ENCODE results near the gene KHK.

KHK gene

GRCh38 chr2:27082773-27083409 is 3.7 kb upstream of the KHK start:
- no peak for DNase-seq (ENCODE audit: low read depth)

- no peak for DNase-seq (ENCODE audit: low read depth)
Measured at GRCh38 chr2:27083410-27084296, 2.9 kb upstream of the KHK start.

GRCh38 chr2:27084297-27085061 is 2.1 kb upstream of the KHK start:
- DNase-seq (ENCODE audit: low read depth): no peak

DNA sequence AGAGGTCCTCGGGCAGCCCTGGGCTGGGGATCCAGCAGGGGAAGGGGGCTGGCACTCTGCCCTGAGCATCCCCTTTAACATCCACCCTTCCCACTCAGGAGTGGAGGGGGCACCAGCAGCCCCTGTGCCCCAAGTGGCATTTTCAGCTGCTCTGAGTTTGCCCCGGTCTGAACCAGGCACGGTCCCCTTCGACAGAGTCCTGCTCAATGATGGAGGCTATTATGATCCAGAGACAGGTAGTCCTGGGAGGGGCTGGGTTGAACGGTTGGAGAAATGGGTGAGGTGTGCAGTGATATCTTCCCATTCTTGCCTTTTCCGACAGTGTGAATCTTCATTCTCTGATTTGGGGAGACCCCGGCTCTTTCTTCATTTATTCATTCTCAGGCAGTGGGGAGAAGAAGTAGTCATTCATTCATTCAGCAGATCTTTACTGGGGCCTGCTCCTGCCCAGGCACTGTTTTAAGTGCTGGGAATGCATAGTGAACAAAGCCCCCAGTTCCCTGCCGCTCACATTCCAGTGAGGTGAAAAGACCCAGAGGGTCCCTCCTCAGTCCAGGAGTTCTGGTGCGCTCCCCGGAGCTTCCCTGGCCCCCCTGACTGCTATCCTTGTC is 1.4 kb upstream of the KHK start:
- DNase-seq (ENCODE audit: low read depth): no peak

- DNase-seq (ENCODE audit: low read depth): no peak
Measured at GRCh38 chr2:27085673-27086089, 891 bp upstream of the KHK start.

DNA sequence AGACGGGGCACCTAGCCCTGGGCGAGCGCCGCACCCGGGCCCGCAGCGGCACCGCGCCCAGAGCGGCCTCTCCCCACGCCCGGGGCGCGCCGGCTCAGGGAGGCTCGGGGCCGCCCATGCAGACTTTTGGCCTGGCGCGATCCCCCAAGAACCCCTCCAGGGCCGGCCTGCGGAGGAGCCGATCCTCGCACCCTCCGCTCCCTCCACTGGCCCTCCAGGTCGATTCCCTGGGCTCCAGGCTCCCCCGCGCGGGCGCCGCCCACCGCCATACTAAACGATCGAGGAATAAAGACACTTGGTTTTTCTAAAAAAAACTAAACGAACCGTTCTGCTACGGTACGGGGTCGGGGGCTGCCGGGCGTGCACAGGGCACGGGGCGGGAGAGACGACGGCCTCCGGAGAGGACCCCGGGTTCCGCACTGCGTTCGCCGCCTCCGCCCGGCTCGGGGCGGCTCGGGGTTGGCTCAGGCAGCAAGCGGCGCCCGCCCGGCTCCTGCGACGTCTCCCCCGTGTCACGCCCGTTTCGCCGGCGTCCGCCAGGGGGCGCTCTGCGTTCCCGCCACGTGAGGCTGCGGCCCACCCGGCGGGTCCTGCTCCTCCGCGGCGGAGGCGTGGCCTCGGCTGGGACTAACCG is 365 bp upstream of the KHK start:
- peak; percentile 96 for DNase-seq (ENCODE audit: low read depth)

DNA sequence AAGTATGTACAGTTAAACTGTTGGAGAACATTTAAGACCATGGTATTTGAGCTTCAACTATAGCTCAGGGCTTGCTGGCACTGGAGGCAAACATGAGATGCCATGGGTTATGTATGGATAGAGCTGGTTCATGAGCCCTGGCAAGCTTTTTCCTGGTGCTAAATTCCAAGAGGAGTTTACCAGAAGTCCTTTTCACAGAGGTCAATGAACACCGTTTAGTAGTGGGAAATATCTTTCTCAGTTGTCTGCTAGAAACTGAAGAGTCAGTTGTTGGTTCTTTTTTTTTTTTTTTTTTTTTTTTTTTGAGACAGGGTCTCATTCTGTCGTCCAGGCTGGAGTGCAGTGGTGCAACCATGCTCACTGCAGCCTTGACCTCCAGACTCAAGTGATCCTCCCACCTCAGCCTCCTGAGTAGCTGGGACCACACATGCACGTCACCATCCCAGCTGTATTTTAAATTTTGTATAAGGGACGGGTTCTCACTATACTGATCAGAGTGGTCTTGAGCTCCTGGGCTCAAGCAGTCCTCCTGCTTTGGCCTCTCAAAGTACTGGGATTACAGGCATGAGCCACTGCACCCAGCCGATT is 1.3 kb downstream of the KHK start:
- no peak for DNase-seq (ENCODE audit: low read depth)

- DNase-seq (ENCODE audit: low read depth): no peak
Measured at GRCh38 chr2:27088634-27089033, 2.1 kb downstream of the KHK start.

- no peak for DNase-seq (ENCODE audit: low read depth)
Measured at GRCh38 chr2:27089111-27089954, 2.8 kb downstream of the KHK start.

DNA sequence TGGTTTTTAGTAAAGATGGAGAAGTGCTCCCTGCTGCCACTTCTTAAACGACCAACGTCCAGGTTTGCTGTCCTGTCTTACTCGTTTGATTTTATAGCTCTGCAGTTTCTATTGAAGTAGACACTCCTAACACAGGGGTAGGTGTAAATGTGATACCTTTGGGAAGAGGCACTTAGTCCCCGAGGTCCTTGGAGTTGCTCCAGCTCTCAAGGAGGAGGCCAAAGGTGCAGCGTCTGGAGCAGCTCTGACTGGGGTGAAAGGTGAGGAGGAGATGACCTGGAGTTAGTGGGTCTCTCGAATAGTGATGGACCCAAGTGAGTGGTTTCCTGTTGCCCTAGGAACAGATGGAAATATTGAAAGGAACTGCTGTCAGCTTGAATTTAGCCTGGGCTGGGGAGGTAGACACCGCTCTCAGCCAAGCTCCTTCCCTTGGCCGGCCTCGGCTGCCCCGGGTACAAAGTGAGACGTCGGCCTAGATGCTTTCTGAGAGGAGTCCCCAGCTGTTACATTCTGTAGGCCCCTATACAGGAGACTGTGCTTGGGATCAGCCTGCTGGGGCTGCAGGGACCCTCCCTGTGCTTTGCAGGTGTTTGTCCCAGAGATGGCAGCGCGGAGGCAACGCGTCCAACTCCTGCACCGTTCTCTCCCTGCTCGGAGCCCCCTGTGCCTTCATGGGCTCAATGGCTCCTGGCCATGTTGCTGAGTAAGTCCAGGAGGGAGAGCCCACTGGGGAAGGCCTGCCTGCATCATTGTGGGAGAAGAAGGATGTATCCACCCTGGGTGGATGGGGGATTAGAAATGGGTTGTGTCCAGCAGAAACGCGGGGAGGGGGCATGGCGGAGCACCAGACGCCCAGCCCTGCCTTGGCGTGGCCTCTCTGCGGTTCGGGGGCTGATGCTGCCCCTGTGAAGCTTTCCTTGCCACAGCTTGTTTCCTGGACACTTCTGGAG is 5.4 kb downstream of the KHK start:
- DNase-seq (ENCODE audit: low read depth): no peak

DNA sequence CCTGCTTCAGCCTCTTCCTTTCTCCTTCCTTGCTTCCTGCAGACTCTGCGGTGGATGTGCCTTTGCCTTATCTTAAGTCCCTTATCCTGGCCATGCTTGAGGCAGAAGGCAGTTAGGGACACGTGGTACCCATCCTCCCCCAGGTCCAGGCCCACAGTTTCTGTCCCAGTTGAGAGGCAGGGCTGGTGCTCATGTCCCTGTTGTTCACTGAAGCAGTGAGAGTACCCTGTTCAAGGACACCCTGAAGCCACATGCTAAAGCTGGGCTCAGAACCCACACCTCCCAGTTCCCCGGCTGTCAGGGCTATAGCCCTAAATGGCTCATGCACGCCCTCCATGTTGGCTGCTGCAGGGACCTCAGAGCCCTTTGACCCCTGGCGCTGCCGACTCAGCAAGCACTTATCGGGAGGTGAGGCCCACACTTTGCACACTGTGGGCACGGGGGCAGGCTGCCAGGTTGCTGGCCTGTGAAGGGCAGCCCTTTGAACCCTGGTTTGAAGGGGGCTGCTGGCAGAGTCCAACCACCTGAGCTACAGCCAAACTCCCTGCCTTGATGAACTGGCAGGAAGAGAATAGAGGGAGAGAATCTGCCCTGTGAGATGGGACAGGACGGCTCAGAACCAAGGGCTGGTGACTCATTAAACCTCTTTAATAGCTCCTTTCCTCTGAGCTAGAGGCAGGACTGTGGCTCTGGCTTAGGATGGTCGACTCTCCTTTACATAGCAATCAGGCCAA is 6.3 kb downstream of the KHK start:
- DNase-seq (ENCODE audit: low read depth): no peak

DNA sequence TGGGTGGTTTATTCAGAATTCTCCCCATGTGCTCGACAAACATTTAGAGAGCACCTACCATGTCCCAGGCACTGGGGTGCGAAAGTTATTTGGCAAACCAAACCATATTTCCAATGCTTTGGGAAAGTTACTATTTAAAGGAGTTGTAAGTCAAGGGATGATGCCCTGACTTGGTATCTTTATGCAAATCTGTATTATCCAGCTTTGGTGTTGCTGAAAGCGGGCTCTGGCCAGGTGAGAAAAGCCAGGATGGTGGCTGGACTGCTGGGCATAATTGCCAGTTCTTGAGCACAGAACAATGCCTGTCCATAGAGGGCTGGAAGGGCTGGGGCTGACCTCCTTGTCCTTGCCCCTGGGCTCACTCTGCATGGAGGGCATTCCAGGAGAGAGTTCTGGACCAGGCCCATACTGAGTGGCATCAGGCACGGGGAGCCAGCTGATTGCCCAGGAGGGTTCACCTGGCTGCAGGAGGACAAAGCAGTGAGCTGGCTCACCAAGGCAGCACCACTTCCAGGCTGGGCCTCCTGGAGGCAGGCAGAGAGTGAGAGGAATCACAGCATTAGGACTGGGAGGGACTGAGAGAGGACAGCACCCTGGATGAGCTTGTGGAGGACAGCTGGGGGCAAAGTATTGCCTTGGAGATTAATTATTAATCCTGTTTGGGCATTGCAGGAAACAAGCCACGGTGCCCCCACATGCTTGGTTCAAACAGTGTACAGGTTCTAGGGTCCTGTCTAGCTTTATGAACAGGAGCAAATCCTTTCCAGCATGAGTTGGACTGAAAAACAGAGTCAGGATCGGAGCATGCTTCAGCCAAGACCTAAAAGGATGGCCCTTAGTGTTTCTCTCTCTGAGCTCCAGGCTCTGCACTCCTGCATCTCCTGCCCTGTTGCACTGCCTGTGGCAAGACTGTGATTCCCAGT is 7.1 kb downstream of the KHK start:
- DNase-seq (ENCODE audit: low read depth): no peak

GRCh38 chr2:27094353-27094984 is 7.9 kb downstream of the KHK start:
- DNase-seq (ENCODE audit: low read depth): no peak

DNA sequence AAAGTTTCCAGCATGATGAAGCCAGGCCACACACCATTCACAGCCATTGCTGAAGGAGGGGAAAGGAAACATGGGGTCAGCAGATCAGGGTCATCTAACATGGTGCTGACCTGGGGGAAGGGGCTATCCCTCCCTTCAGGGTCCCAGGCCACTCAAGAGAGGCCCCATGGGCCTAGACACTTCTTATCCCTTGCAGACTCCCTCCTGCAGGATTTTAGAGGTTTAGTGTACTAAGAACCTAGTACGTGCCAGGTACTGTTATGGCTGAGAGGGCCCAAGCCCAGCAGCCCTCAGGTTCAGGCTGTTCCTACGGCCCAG is 8.8 kb downstream of the KHK start:
- no peak for DNase-seq (ENCODE audit: low read depth)

- DNase-seq (ENCODE audit: low read depth): no peak
Measured at GRCh38 chr2:27095745-27096651, 9.4 kb downstream of the KHK start.

DNA sequence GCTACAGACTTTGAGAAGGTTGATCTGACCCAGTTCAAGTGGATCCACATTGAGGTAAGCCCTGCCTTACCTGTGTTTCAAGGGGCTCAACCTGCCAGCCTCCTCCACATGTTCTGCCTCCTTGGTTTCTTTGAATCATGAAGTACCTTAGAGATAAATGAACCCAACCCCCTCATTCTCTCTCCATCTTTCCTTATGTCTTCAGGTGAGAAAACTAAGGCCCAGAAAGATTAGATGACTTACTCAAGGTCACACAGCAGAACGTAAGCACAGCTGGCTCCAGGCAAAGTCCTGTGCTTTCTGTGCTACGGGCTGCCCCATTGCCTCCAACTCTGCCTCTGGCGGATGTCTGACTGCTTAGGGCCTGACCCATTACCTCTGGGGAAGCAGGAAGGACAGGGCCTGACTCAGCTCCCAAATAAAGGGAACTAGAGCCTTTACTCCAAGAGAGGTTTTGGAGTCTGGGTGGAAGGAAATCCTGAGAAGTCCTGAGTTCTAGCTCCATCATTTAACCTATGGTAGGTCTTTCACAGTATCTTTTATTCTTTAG is 10.3 kb downstream of the KHK start:
- no peak for DNase-seq (ENCODE audit: low read depth)

Measured in activated T-cell treated with anti-CD3 and anti-CD28 coated beads for 1 hour (primary cell).